ENCODE data around the gene EMP3. TPM values are rescaled to one million over a fixed set of nuclear protein-coding genes. Genes with fewer than 3 reads are reported as not detected.
"Not testable (repeated sequence)": the region's sequence is repeated elsewhere in the genome, so short reads cannot be mapped to it uniquely, and the experiment has no call there.

EMP3 gene
- total RNA-seq, 1 donor from 2014 or later, result 277 TPM

- DNase-seq (ENCODE audit: low spot score), result no peak
- Mint-ChIP-seq H3K9me3 (ENCODE audit: low read depth) (no peaks in the 10 kb centered on the region), H3K4me1 (ENCODE audit: low read depth) (peaks cover 10% of the 10 kb centered on the region), H3K4me3 (ENCODE audit: unreplicated experiment) (no peak overlapping the region), H3K36me3 (ENCODE audit: low read depth) (no peaks in the 10 kb centered on the region), H3K27me3 (ENCODE audit: low read depth) (no peaks in the 10 kb centered on the region), H3K27ac (ENCODE audit: unreplicated experiment) (no peak overlapping the region)
- TF ChIP-seq CTCF (IDR thresholded peaks at IDR 0.05), result no peak
These were observed 43.6 kb downstream of the EMP3 start for GRCh38 chr19:48368936-48369335.

- TF ChIP-seq CTCF (IDR thresholded peaks at IDR 0.05), result no peak
- H3K4me3 Mint-ChIP-seq (ENCODE audit: unreplicated experiment), result no peak overlapping the region
- H3K9me3 Mint-ChIP-seq (ENCODE audit: low read depth), result no peaks in the 10 kb centered on the region
- H3K4me1 Mint-ChIP-seq (ENCODE audit: low read depth), result peaks cover 10% of the 10 kb centered on the region
- H3K36me3 Mint-ChIP-seq (ENCODE audit: low read depth), result no peaks in the 10 kb centered on the region
- H3K27me3 Mint-ChIP-seq (ENCODE audit: low read depth), result no peaks in the 10 kb centered on the region
- H3K27ac Mint-ChIP-seq (ENCODE audit: unreplicated experiment), result no peak overlapping the region
- DNase-seq (ENCODE audit: low spot score), result no peak
These were observed 45.6 kb downstream of the EMP3 start for GRCh38 chr19:48370955-48371354.

GRCh38 chr19:48371367-48371766 lies 46.0 kb downstream of the EMP3 start:
- no peak for TF ChIP-seq CTCF (IDR thresholded peaks at IDR 0.05)
- DNase-seq (ENCODE audit: low spot score), result no peak
- H3K27ac Mint-ChIP-seq (ENCODE audit: unreplicated experiment), result no peak overlapping the region
- peaks cover 10% of the 10 kb centered on the region for H3K4me1 Mint-ChIP-seq (ENCODE audit: low read depth)
- no peaks in the 10 kb centered on the region for H3K36me3 Mint-ChIP-seq (ENCODE audit: low read depth)
- no peak overlapping the region for H3K4me3 Mint-ChIP-seq (ENCODE audit: unreplicated experiment)
- no peaks in the 10 kb centered on the region for H3K27me3 Mint-ChIP-seq (ENCODE audit: low read depth)
- H3K9me3 Mint-ChIP-seq (ENCODE audit: low read depth), result no peaks in the 10 kb centered on the region

- not testable (repeated sequence) for H3K36me3 Mint-ChIP-seq (ENCODE audit: low read depth); H3K4me3 Mint-ChIP-seq (ENCODE audit: unreplicated experiment); DNase-seq (ENCODE audit: low spot score); H3K27me3 Mint-ChIP-seq (ENCODE audit: low read depth); H3K9me3 Mint-ChIP-seq (ENCODE audit: low read depth); H3K27ac Mint-ChIP-seq (ENCODE audit: unreplicated experiment); H3K4me1 Mint-ChIP-seq (ENCODE audit: low read depth)
These were observed 46.4 kb downstream of the EMP3 start for GRCh38 chr19:48371771-48372170.

- Mint-ChIP-seq H3K27me3 (ENCODE audit: low read depth) (no peaks in the 10 kb centered on the region), H3K36me3 (ENCODE audit: low read depth) (no peaks in the 10 kb centered on the region), H3K27ac (ENCODE audit: unreplicated experiment) (no peak overlapping the region), H3K4me1 (ENCODE audit: low read depth) (peaks cover 10% of the 10 kb centered on the region), H3K4me3 (ENCODE audit: unreplicated experiment) (no peak overlapping the region), H3K9me3 (ENCODE audit: low read depth) (no peaks in the 10 kb centered on the region)
- no peak for DNase-seq (ENCODE audit: low spot score)
- TF ChIP-seq CTCF (IDR thresholded peaks at IDR 0.05), result no peak
These were observed 47.6 kb downstream of the EMP3 start for GRCh38 chr19:48372904-48373303.

- Mint-ChIP-seq H3K27me3 (ENCODE audit: low read depth) (no peaks in the 10 kb centered on the region), H3K4me3 (ENCODE audit: unreplicated experiment) (no peak overlapping the region), H3K4me1 (ENCODE audit: low read depth) (peaks cover 10% of the 10 kb centered on the region), H3K9me3 (ENCODE audit: low read depth) (no peaks in the 10 kb centered on the region), H3K27ac (ENCODE audit: unreplicated experiment) (no peak overlapping the region), H3K36me3 (ENCODE audit: low read depth) (no peaks in the 10 kb centered on the region)
- no peak for TF ChIP-seq CTCF (IDR thresholded peaks at IDR 0.05)
- DNase-seq (ENCODE audit: low spot score), result no peak
These were observed 48.2 kb downstream of the EMP3 start for GRCh38 chr19:48373567-48373966.
